Upper lobe of left lung (tissue), 4 donors: ENCODE measurements around the gene NEK4.

Experiments used
- POLR2AphosphoS5 ChIP-seq, 2 donors: sonication (generic); formaldehyde crosslinking; IDR thresholded peaks; one replicate each; pipeline ENCODE4 v1.5.1; 2017; ENCODE audit warnings: antibody characterized with exemption in 2 of 2
- TF ChIP-seq, protein P1 (sequence below), 6 experiments: fragments of 450-650 bp in 4 of 6; fragments of 200-600 bp in 2 of 6; sonication (generic) in 2 of 6; IDR thresholded peaks; one replicate each; pipeline ENCODE4 v1.5.1; 2016 to 2019; ENCODE audit warnings: antibody characterized with exemption in 6 of 6

DNA sequence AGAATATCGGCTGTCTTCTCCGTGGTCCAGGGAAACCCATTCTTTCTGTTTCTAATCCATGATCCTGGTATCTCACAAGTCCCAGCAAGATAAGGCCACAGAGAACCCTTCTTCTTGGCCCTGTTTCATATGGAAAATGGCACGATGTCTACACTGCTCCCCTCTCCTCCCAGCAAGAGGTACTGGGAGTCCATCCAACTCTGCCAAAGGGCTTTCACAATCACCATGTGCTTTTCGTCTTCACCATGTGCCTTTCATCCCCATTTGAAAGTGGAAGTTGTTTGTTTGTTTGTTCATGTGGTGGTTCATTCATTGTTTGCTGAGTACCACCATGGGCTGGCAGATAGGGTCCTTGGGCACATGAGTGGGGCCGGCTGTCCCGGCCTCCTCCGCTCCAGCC, 29.3 kb upstream of the NEK4 start:
- no peak for TF ChIP-seq POLR2AphosphoS5 (IDR thresholded peaks at IDR 0.05)
- TF ChIP-seq, protein P1, sequence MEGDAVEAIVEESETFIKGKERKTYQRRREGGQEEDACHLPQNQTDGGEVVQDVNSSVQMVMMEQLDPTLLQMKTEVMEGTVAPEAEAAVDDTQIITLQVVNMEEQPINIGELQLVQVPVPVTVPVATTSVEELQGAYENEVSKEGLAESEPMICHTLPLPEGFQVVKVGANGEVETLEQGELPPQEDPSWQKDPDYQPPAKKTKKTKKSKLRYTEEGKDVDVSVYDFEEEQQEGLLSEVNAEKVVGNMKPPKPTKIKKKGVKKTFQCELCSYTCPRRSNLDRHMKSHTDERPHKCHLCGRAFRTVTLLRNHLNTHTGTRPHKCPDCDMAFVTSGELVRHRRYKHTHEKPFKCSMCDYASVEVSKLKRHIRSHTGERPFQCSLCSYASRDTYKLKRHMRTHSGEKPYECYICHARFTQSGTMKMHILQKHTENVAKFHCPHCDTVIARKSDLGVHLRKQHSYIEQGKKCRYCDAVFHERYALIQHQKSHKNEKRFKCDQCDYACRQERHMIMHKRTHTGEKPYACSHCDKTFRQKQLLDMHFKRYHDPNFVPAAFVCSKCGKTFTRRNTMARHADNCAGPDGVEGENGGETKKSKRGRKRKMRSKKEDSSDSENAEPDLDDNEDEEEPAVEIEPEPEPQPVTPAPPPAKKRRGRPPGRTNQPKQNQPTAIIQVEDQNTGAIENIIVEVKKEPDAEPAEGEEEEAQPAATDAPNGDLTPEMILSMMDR (IDR thresholded peaks at IDR 0.05), result no peak
